ENCODE data around the gene RCBTB2.

Gene RCBTB2

DNA sequence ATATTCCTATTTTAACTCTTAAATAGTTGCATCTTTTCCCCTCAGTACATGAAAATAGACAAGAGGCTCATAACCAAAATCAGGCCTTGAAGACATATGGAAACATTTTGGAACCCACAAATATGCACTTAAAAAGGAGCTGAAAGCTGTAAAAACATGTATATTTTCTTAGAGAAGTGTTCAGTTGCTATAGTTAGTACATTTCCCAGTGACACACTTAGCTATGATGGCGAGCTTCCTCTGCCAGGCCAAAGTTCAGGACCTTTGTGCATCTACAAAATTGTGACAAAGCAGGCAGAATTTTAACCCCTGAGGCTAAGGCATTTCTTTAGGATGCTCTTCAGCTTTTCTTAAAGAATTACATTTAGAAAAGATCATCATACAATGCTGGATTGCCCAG, 54.5 kb downstream of the RCBTB2 start:
- TF ChIP-seq TAF1 (IDR thresholded peaks at IDR 0.05; ENCODE audit: borderline replicate concordance, insufficient read depth, low read length) (no peak), FOXP2 (optimal IDR thresholded peaks at IDR 0.05; ENCODE audit: borderline replicate concordance, extremely low read depth, extremely low read length, insufficient read depth) (no peak), POLR2AphosphoS5 (IDR thresholded peaks at IDR 0.05; ENCODE audit: low read depth, low read length) (no peak), SIN3A (IDR thresholded peaks at IDR 0.05; ENCODE audit: borderline replicate concordance, insufficient read depth, low read length) (no peak), REST (IDR thresholded peaks at IDR 0.05; ENCODE audit: insufficient read depth in 1 of 2, low read depth in 2 of 2, low read length in 2 of 2) (no peak)

DNA sequence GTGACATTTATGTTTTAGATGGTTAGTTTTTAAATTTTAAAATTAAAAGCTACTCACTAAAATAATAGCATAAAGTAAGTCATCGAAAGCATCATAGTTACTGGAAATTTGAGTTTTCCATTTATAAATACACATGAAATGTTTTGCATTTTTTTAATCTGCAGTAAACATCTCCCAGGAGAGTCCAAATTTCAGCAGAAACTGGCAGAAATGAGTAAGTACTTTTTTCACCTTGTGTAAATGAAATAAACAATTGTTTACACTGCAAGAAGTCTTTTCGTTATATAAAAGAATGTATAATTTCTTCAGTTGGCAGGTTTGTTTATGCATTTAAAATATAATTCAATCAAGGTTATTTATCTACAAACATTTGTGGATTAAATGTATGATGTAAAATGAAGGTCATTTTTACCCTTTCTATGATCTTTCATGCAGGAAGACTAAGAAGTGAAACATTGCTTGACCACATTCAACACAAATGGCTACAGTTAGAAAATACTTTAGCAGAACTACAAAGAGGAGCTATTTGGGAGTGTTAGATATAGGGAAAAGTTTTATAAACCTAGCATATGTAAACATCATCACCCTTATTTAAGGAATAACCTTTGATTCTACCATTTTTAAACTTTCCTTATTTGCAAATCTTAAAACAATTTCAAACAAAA, 55.6 kb downstream of the RCBTB2 start:
- TF ChIP-seq TAF1 (IDR thresholded peaks at IDR 0.05; ENCODE audit: borderline replicate concordance, insufficient read depth, low read length) (no peak), FOXP2 (optimal IDR thresholded peaks at IDR 0.05; ENCODE audit: borderline replicate concordance, extremely low read depth, extremely low read length, insufficient read depth) (no peak), SIN3A (IDR thresholded peaks at IDR 0.05; ENCODE audit: borderline replicate concordance, insufficient read depth, low read length) (no peak), REST (IDR thresholded peaks at IDR 0.05; ENCODE audit: insufficient read depth in 1 of 2, low read depth in 2 of 2, low read length in 2 of 2) (no peak), POLR2AphosphoS5 (IDR thresholded peaks at IDR 0.05; ENCODE audit: low read depth, low read length) (no peak)

GRCh38 chr13:48476686-48477085, 56.2 kb downstream of the RCBTB2 start:
- TF ChIP-seq REST (IDR thresholded peaks at IDR 0.05; ENCODE audit: insufficient read depth in 1 of 2, low read depth in 2 of 2, low read length in 2 of 2) (no peak), SIN3A (IDR thresholded peaks at IDR 0.05; ENCODE audit: borderline replicate concordance, insufficient read depth, low read length) (no peak), TAF1 (IDR thresholded peaks at IDR 0.05; ENCODE audit: borderline replicate concordance, insufficient read depth, low read length) (no peak), POLR2AphosphoS5 (IDR thresholded peaks at IDR 0.05; ENCODE audit: low read depth, low read length) (no peak), FOXP2 (optimal IDR thresholded peaks at IDR 0.05; ENCODE audit: borderline replicate concordance, extremely low read depth, extremely low read length, insufficient read depth) (no peak)

- TF ChIP-seq REST (IDR thresholded peaks at IDR 0.05; ENCODE audit: insufficient read depth in 1 of 2, low read depth in 2 of 2, low read length in 2 of 2) (no peak), TAF1 (IDR thresholded peaks at IDR 0.05; ENCODE audit: borderline replicate concordance, insufficient read depth, low read length) (no peak), FOXP2 (optimal IDR thresholded peaks at IDR 0.05; ENCODE audit: borderline replicate concordance, extremely low read depth, extremely low read length, insufficient read depth) (no peak), SIN3A (IDR thresholded peaks at IDR 0.05; ENCODE audit: borderline replicate concordance, insufficient read depth, low read length) (no peak), POLR2AphosphoS5 (IDR thresholded peaks at IDR 0.05; ENCODE audit: low read depth, low read length) (no peak)
Measured at GRCh38 chr13:48476215-48476614, 56.7 kb downstream of the RCBTB2 start.
